Duodenal mucosa (tissue), 2 donors: ENCODE results near the gene ORAI1.

ENCODE experiments used
- H3K27ac ChIP-seq: one replicate; pipeline ENCODE4 v1.7.0; 2013; ENCODE audit warnings: low read depth, low read length
- H3K27me3 ChIP-seq, 2 donors: one replicate each; pipeline ENCODE4 v1.7.0; 2013; ENCODE audit warnings: low read length in 2 of 2, control low read depth in 1 of 2; ENCODE audit not compliant: insufficient read depth in 2 of 2, control insufficient read depth in 1 of 2
- H3K36me3 ChIP-seq, 2 donors: one replicate each; pipeline ENCODE4 v1.7.0; 2013; ENCODE audit warnings: low read length in 2 of 2, control low read depth in 1 of 2; ENCODE audit not compliant: insufficient read depth in 2 of 2, control insufficient read depth in 1 of 2
- H3K4me1 ChIP-seq, 2 donors: one replicate each; pipeline ENCODE4 v1.7.0; 2013; ENCODE audit warnings: low read length in 2 of 2, control low read depth in 1 of 2; ENCODE audit not compliant: insufficient read depth in 2 of 2, control insufficient read depth in 1 of 2
- H3K4me3 ChIP-seq, 2 donors: one replicate each; pipeline ENCODE4 v1.7.0; 2013; ENCODE audit warnings: low read length in 2 of 2, low read depth in 1 of 2
- H3K9ac ChIP-seq, 2 donors: one replicate each; pipeline ENCODE4 v1.7.0; 2013; ENCODE audit warnings: low read length in 2 of 2, low read depth in 1 of 2
- H3K9me3 ChIP-seq, 2 donors: one replicate each; pipeline ENCODE4 v1.7.0; 2013; ENCODE audit warnings: low read length in 2 of 2, control low read depth in 1 of 2; ENCODE audit not compliant: control insufficient read depth in 1 of 2

ORAI1 gene

DNA sequence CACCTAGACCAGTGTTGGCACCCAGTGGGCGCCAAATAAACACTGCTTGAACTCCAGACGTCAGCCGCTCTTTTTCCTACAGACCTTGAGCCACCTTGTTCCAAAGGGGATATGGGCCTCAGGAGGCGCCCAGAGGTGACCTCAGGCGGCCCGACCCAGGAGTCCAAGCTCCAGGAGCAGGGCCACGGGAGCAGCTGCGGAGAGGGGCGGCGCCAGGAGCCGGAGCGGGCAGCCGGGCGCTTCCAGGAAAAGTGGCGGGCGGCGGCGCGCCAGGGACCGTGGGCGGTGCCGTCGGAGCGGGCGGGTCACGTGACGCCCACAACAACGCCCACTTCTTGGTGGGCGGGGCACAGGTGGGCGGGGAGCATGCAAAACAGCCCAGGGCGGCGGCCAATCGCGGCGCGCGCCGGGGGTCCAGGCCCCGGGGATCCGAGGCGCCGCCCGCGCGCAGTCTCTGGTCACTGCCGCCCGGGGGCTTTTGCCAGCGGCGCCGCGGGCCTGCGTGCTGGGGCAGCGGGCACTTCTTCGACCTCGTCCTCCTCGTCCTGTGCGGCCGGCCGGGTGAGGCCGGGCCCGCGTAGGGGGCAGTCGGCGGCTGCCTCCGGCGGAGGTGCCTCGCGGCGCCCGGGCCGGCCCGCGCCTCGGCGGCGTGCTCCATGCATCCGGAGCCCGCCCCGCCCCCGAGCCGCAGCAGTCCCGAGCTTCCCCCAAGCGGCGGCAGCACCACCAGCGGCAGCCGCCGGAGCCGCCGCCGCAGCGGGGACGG is at the start of gene ORAI1:
TSS of gene ORAI1 (plus strand) at position 444 of the 766 bp plus-strand sequence.
- H3K4me1 ChIP-seq = peaks cover 37 to 41% of the 10 kb centered on the region in 2 donors
- no peaks in the 10 kb centered on the region for H3K27me3 ChIP-seq
- H3K9me3 ChIP-seq = no peaks in the 10 kb centered on the region
- peak within 1 kb of the TSS; percentile 87 to 93 for H3K9ac ChIP-seq
- H3K36me3 ChIP-seq = peaks cover 3 to 4% of the 10 kb centered on the region in 2 donors
- H3K27ac ChIP-seq = peak within 1 kb of the TSS; percentile 92
- H3K4me3 ChIP-seq = peak within 1 kb of the TSS; percentile 83 to 88

DNA sequence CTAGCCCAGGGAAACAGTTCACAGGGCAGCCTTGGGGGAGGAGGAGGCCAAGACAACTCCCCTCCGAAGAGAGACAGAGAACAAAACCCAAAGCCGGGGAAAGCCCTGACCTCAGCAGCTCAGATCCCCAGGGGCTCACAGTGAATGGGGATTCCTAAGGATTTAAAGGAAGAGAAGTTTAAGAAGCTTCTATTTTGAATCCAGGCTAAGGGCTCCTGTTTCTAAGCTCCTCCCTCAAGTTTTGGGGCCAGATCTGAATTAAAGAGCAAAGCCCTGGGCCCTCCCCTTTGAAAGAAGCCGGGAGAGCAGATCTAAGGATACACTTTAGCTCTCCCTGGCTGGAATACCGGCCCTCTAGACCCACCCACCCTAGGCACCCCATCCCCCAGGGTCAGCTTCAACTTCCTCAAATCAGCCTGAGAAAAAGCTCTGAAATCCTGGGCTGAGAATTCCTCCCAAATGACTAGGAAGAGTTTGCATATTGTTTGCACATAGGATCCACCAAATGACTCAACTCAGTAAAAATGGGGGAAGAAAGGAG is 49.4 kb upstream of the ORAI1 start:
- H3K9me3 ChIP-seq = no peaks in the 10 kb centered on the region
- peak overlapping the region; percentile 35 to 39 for H3K9ac ChIP-seq
- H3K4me1 ChIP-seq = peaks cover 48 to 56% of the 10 kb centered on the region in 2 donors
- H3K27me3 ChIP-seq = no peaks in the 10 kb centered on the region
- H3K27ac ChIP-seq = no peak overlapping the region
- H3K4me3 ChIP-seq = peak overlapping the region in 1 of 2 donors; percentile 67
- H3K36me3 ChIP-seq = peaks cover 0 to 6% of the 10 kb centered on the region in 2 donors

DNA sequence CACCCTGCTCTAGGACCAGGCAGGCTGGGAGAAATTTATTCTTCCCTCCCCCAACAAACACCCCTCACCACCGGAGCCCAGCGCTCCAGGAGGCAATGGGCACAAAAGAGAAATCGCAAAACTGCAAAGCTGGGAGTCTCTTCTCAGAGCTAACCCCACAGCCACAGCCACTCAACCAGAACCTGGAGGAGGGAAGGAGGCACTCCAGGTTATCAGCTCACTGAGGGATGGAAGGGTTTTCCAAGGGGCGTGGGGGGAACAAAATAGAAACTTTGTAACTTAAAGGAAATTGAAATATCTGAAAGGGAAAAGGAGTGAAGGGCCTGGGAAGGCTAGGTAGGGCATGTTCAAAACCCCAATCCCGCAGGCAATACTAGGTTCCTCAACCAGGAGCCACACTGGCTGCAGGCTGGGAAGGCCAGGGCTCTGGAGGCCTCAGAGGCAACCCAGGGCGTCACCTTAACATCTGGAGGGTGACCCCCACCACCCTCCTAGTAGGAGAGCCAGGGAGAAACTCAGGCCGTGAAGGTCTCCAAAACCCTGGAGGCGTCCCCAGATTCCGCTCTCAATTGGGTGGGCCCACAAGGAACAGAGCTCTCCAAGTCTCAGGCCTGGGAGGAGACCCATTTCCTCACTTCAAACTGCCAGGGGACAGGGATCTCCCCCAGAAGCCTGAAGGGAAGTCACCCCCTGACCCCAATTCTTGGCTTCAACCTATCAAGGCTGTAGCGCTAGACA is 48.7 kb upstream of the ORAI1 start:
- H3K9me3 ChIP-seq = no peaks in the 10 kb centered on the region
- peak overlapping the region; percentile 43 to 61 for H3K9ac ChIP-seq
- H3K4me3 ChIP-seq = peak overlapping the region; percentile 67 to 74
- H3K27ac ChIP-seq = peak overlapping the region; percentile 13
- peaks cover 0 to 6% of the 10 kb centered on the region in 2 donors for H3K36me3 ChIP-seq
- peaks cover 53 to 62% of the 10 kb centered on the region in 2 donors for H3K4me1 ChIP-seq
- H3K27me3 ChIP-seq = no peaks in the 10 kb centered on the region

DNA sequence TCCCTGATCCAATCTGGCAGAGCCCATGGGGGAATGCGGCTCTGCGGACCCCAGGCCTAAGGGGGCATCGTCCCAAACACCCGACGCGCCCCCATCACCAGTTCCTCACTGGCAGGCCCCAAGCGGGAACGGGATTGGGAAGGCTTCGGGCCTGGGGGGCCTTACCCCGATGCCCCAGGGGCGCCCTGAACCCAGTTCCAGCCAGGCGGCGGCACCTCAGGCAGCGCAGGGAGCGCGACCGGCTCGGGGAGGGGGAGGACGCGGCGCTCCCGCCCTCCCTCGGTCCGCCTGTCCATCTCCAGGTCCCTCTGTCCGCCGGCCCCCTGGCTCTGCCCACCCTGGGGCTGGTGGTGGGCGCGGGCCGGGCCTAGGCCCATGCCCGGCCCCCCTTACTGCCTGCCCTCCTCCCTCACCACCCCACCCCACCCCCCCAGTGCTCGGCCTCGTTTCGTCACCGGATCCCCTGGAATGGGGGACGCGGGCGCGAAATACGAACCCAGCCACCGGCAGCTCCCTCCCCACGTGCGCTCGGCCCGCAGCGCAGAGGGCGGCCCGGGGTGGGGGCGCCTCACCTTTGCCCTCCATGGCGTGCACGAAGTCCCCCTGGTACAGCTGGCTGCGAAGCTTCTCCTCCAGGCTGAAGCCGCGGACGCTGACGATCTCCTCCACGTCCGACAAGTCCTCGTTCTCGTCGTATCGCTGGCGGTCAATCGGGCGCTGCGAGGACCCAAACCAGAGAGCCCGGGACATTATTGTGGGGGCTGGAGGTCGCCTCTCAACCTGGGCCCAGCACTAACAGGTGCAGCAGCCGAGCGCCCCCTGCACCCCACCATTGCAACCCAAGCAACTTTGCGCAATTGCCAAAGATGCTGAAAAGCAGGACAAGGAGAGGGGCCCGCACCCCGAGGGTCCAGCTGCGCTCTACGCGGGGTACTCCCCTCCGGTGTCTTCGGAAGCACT is 47.8 kb upstream of the ORAI1 start:
- no peak overlapping the region for H3K27ac ChIP-seq
- peaks cover 0 to 6% of the 10 kb centered on the region in 2 donors for H3K36me3 ChIP-seq
- peak overlapping the region; percentile 61 to 79 for H3K9ac ChIP-seq
- no peaks in the 10 kb centered on the region for H3K27me3 ChIP-seq
- H3K9me3 ChIP-seq = no peaks in the 10 kb centered on the region
- H3K4me3 ChIP-seq = peak overlapping the region; percentile 67 to 74
- H3K4me1 ChIP-seq = peaks cover 59 to 65% of the 10 kb centered on the region in 2 donors

DNA sequence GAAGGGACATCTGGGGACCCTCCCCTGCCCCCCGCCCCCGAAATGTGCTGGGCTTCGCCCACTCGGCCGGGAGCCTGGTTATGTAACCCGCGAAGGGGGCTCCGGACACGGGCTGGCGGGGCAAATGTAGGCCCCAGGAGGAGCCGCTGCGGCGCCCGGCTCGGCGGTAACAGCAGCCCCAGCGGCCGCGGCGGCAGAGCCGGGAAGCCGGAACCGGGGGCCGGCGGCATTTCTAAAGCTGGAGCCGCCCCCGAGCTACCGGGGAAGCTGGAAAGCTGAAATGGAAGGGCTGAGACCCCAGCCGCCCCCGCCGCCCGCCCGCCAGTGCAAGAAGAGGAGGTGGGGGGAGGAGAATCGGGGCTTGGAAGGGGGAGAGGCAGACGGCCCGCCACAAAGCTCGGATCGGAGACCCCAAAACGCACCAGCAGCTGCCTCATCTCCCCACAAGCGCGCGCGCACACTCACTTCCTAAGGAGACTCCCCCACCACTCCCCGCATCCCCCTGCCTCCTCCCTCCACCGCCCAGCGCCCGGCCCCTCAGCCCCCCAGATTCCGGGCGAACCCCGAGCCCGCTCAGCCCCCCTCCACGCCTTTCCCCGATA is 47.0 kb upstream of the ORAI1 start:
- peaks cover 54 to 58% of the 10 kb centered on the region in 2 donors for H3K4me1 ChIP-seq
- H3K27me3 ChIP-seq = no peaks in the 10 kb centered on the region
- H3K9ac ChIP-seq = peak overlapping the region; percentile 61 to 79

DNA sequence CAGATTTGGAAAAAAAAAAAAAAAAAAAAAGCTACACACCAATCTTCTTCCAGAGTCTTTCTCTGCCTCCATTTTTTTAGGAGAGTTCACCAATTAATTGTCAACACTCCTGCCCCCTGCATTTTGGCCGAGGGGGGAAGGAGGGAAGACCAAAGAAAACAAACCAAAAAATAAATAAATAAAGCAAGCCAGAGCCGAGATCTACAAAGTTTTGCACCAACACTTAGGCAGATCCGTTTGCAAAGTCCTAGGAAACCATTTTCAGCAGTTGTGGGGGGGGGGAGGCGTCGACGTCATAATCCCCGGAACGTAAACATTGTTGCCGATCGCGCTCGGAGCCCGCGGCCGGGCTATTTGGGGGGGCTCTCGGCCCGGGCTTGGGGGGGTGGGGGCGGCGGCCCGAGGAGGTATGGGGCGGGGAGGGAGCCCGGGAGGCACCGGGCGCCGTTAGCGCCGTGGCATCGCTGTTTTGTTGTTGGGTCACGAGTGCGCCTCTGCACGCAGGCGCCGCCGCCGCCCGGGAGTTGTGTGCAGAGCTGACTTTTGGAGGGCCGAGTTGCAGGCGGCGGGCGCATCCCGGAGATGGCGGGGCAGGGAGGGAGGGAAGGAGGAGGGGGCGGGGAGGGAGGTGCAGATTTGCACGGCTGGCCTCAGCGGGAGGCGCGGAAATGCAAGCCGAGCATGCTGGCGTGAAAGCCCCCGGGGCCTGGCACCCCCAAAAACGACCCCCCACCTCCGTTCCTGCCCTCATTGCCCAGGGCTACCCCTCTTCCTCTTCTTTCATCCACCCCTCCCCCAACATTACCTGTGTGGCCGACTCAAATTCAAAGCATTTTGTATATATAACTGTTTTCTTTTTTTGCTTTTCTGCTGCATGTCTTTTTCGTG is 46.1 kb upstream of the ORAI1 start:
- H3K4me3 ChIP-seq = peak overlapping the region; percentile 67 to 74
- peak overlapping the region; percentile 61 to 74 for H3K9ac ChIP-seq
- H3K27me3 ChIP-seq = no peaks in the 10 kb centered on the region
- peak overlapping the region; percentile 47 for H3K27ac ChIP-seq
- H3K9me3 ChIP-seq = no peaks in the 10 kb centered on the region
- H3K36me3 ChIP-seq = no peaks in the 10 kb centered on the region
- peaks cover 45 to 50% of the 10 kb centered on the region in 2 donors for H3K4me1 ChIP-seq

More for the DNA sequence above, 47.0 kb upstream of the ORAI1 start:
- Histone ChIP-seq H3K27ac (no peak overlapping the region), H3K4me3 (peak overlapping the region; percentile 67 to 74), H3K36me3 (peaks cover 0 to under 1% of the 10 kb centered on the region in 2 donors), H3K9me3 (no peaks in the 10 kb centered on the region)

DNA sequence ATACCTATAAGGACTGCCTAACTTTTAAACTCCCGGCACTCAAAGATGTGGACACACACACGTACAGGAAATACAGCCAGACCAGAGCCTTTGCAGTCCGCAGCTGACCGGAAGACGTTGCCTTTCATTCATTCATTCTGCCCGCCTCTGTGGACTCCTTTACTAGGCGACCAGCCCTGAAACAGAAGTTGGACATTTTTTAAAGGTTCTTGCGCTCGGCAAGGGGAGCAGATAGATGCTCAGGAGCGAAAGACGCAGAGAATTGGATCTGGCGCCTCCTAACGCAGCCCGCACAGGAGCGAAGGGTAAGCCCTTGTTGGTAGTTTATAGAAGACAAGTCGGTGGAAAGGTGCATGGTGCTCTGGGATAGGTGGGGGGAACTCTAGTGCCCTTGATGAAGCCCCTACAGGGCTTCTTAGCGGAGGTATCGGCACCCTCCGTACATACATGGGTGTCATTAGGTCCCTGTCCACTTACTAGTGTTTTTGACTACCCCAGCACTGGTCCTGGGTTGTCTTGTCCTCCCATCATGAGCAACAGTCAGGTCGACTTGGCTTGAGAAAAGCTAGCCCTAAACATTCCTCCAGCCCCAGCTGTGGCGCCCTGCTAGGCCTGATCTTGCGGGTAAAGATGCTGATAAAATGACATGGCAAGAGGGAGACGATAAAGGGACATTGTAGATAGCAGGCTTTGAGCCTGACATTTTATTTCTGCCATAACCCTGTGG is 45.2 kb upstream of the ORAI1 start, which contains the start of gene KDM2B:
TSS of gene KDM2B (minus strand) at position 65 of the 727 bp plus-strand sequence. CDS start 112 bp downstream, outside the sequence.
- Histone ChIP-seq H3K9me3 (no peaks in the 10 kb centered on the region), H3K27ac (peak within 1 kb of the TSS; percentile 47), H3K36me3 (no peaks in the 10 kb centered on the region), H3K27me3 (no peaks in the 10 kb centered on the region), H3K4me1 (peaks cover 36 to 44% of the 10 kb centered on the region in 2 donors), H3K4me3 (peak within 1 kb of the TSS; percentile 67 to 74), H3K9ac (peak within 1 kb of the TSS; percentile 61 to 74)

DNA sequence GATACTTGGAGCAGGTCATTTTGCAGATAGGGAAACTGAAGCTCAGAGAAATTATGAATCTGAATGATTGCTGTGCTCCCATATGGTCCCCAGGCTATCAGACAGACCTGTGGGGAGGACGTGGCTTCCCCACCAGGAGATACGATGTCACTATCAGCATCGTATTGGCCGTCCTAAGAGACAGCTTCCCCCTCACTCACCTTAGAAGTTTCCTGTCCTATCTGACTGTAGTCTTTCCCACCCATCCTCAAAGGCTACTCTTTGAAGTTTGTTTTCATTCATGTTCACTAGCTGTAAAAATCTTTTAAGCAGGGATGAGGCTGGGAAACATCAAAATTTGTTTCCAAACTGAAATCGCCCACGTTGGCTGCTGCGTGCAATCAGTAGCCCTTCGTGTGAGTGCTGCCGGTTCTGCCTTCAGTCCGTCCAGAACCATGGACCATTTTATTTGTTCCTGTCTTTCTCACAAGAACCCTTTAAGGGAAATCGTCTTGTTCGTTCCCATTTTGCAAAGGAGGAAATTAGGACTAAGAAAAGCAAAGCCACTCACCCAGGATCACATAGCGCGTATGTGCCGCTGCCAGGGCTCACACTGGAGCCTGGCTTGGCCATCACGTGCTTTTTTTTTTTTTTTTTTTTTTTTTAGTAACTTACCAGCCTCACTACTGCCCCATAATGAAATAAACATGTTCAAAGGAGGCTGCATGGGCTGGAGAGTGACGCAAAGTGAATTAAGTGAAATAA is 44.5 kb upstream of the ORAI1 start:
- Histone ChIP-seq H3K36me3 (no peaks in the 10 kb centered on the region), H3K27ac (no peak overlapping the region), H3K4me3 (peak overlapping the region; percentile 67 to 74), H3K9me3 (no peaks in the 10 kb centered on the region), H3K27me3 (no peaks in the 10 kb centered on the region), H3K9ac (peak overlapping the region; percentile 61 to 64), H3K4me1 (peaks cover 33 to 37% of the 10 kb centered on the region in 2 donors)
